ENCODE data around the gene STXBP2. TPM values are rescaled to one million over a fixed set of nuclear protein-coding genes. Genes with fewer than 3 reads are reported as not detected.
A peak's percentile ranks its signal among the peaks of the same experiment; 100 is the strongest.

The STXBP2 gene
- polyA plus RNA-seq, 1 of the 3 experiments (the other 2 are of a cell fraction): 4.7 TPM

DNA sequence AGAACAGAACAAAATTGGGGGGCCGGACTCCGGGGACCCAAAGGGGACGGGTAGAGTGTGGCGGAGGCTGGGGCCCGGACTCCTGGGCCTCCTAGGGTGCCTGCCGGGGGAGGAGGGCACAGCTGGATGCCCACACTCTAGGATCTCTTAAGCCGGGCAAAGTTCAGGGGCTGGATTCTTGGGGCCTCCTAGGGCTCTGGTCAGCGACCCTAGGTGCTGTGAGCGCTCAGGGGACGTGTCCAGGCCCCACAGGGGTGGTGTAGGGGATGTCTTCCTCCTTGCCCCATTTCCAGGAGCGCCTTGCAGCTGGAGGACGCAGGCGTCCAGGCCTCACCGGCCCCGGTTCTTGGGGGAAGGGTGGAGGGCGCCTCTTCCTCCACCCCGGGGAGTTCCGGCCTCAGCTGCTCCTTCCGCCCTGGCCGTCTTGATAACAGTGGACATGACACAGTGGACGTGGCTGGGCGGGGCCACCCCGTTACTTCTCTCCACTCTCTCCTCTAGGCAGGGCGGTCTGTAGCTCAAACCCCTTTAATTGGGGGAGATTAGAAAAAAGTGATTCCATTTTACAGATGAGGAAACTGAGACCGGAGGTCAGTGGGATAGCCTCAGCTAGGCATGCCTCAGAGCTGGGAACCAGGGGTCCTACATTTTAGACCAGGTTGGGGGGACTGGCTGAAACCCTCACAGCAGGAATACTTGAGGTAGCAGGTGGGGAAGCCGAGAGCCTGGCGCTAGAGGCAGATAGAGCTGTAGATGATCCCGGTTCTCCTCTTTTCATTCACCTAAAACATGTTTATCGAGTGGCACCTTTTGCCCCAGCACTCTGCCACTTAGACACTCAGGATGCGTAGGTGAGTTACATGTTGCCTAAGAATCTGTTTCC, 705 bp downstream of the STXBP2 start:
- Histone ChIP-seq H3K9me2 (no peaks in the 10 kb centered on the region), H3K79me2 (ENCODE audit: insufficient read depth) (no peaks in the 10 kb centered on the region), H3F3A (replicated peaks; ENCODE audit: insufficient read depth) (peaks cover 4% of the 10 kb centered on the region), H3K27me3 (ENCODE audit: insufficient read depth) (peaks cover 37% of the 10 kb centered on the region), H2AFZ (ENCODE audit: low read depth) (no peak overlapping the region), H3K9me3 (no peaks in the 10 kb centered on the region), H3K36me3 (replicated peaks in 1 of 2; ENCODE audit: control insufficient read depth in 1 of 2, insufficient read depth in 2 of 2, low read length in 1 of 2) (no peaks in the 10 kb centered on the region), H3K4me1 (ENCODE audit: control insufficient read depth in 1 of 2, insufficient read depth in 2 of 2, low read depth in 1 of 2, low read length in 1 of 2) (peaks cover 0 to 4% of the 10 kb centered on the region in 2 experiments; a peak in 1 of 4 replicates), H4K20me1 (ENCODE audit: insufficient read depth) (no peaks in the 10 kb centered on the region), H3K9ac (no peak overlapping the region), H3K4me2 (no peak overlapping the region), H3K4me3 (ENCODE audit: low read depth in 2 of 2, low read length in 1 of 2) (peak overlapping the region in 1 of 2 experiments; percentile 21; a peak in 1 of 4 replicates), H3K27ac (ENCODE audit: low read depth in 2 of 2, low read length in 1 of 2) (no peak overlapping the region)
- TF ChIP-seq USF1 (IDR thresholded peaks at IDR 0.05; ENCODE audit: borderline replicate concordance, low read depth) (no peak), IRF3 (IDR thresholded peaks at IDR 0.05; ENCODE audit: low read depth, low read length) (no peak), POLR2AphosphoS5 (IDR thresholded peaks at IDR 0.05; ENCODE audit: low read depth, low read length) (no peak), RAD21 (IDR thresholded peaks at IDR 0.05; ENCODE audit: low read length) (no peak), FOXM1 (IDR thresholded peaks at IDR 0.05; ENCODE audit: low read depth) (no peak), CTCF (IDR thresholded peaks at IDR 0.05) (no peak), RCOR1 (IDR thresholded peaks at IDR 0.05; ENCODE audit: low read length) (no peak), FOXJ3 (CRISPR knock-in tag; IDR thresholded peaks at IDR 0.05) (no peak), NRF1 (IDR thresholded peaks at IDR 0.05; ENCODE audit: low read depth, low read length) (no peak), SIN3A (IDR thresholded peaks at IDR 0.05; ENCODE audit: borderline replicate concordance, low read depth, low read length) (no peak), PBX3 (IDR thresholded peaks at IDR 0.05) (no peak), NFIC (IDR thresholded peaks at IDR 0.05; ENCODE audit: borderline replicate concordance) (no peak), RFX5 (IDR thresholded peaks at IDR 0.05; ENCODE audit: low read length) (no peak), CHD2 (IDR thresholded peaks at IDR 0.05; ENCODE audit: low read length, partially characterized antibody) (no peak)
- no peak for DNase-seq
- 37% methylated on average over 12 of the region's 30 CpGs for WGBS (ENCODE audit: low lambda C conversion rate)
- POLR2A ChIA-PET: no interaction called here
- CTCF ChIA-PET: interaction anchor here (1.2 to 2.7 kb wide), 4 partner anchors 14 to 162 kb away, joined by 3 to 14 read pairs (median 8); partner anchors contain the start of gene TRAPPC5
